K562 (cell line): ENCODE data around the gene NRXN2. TPM values are rescaled to one million over a fixed set of nuclear protein-coding genes. Genes with fewer than 3 reads are reported as not detected.

Experiments used
- ATAC-seq: fragments of 200-7000 bp; cut with Tn5 transposase; 3 replicates; pipeline ENCODE4 v1.9.1; 2020; ENCODE audit warnings: moderate library complexity
- BruUV-seq: library from RNA; stranded (reverse); fragments of 400-500 nt; replicated peaks from 2 replicates; lab custom pipeline; 2021; lab: Mats Ljungman, UMichigan
- CTCF ChIA-PET: fragments of 300-600 bp; formaldehyde crosslinking; extraction: SDS; loops from one replicate; lab custom pipeline; 2021; ENCODE audit warnings: low intra/inter-chr PET ratio; lab: Yijun Ruan, JAX
- POLR2A ChIA-PET: fragments of 300-600, 350-650 bp; sonication (Branson Sonifier 250); formaldehyde crosslinking; extraction: SDS; loops from one replicate; lab custom pipeline; 2021; ENCODE audit warnings: antibody characterized with exemption, inconsistent platforms; lab: Yijun Ruan, JAX
- DNase-seq, 4 experiments: peaks; one replicate each; pipeline versions ENCODE4 v3.0.0 to v3.0.0-alpha.2; 2011 to 2018; ENCODE audit warnings: low spot score in 3 of 4, mixed read lengths in 3 of 4; ENCODE audit errors: extremely low read depth in 1 of 4
- FAIRE-seq: peaks from 2 replicates; lab custom pipeline; 2011; peaks lifted over from hg19 to GRCh38; lab: Jason Lieb, UNC
- H2AFZ ChIP-seq: 2 replicates; pipeline ENCODE4 v1.6.0; 2011; ENCODE audit warnings: low read depth, low read length, control low read depth, inconsistent platforms
- H3K27ac ChIP-seq: fragments of 200-600 bp; 3 replicates; pipeline ENCODE4 v1.8.0; 2011; ENCODE audit warnings: low read depth, mild to moderate bottlenecking, control low read depth, inconsistent platforms, low read length, moderate library complexity, mixed read lengths; ENCODE audit errors: extremely low read depth
- H3K27me3 ChIP-seq, 2 experiments: fragments of 300-600 bp in 1 of 2; 2 replicates in 1 of 2; 3 replicates in 1 of 2; pipeline versions ENCODE4 v1.6.0 to v1.8.0; 2011; ENCODE audit warnings: inconsistent platforms in 2 of 2, low read length in 2 of 2, mild to moderate bottlenecking in 1 of 2, mixed read lengths in 1 of 2, moderate library complexity in 1 of 2; ENCODE audit not compliant: control insufficient read depth in 2 of 2, insufficient read depth in 2 of 2
- H3K36me3 ChIP-seq: fragments of 300-600 bp; 3 replicates; pipeline ENCODE4 v1.8.0; 2011; ENCODE audit warnings: mild to moderate bottlenecking, low read length, inconsistent platforms; ENCODE audit not compliant: control insufficient read depth, insufficient read depth
- H3K4me1 ChIP-seq, 2 experiments: fragments of 200-600 bp in 1 of 2; replicated peaks in 1 of 2; 2 replicates in 1 of 2; 3 replicates in 1 of 2; pipeline versions ENCODE4 v1.5.1 to v1.8.0; 2011; ENCODE audit warnings: inconsistent platforms in 2 of 2, low read length in 2 of 2, mild to moderate bottlenecking in 1 of 2, mixed read lengths in 1 of 2, moderate library complexity in 1 of 2; ENCODE audit not compliant: control insufficient read depth in 2 of 2, insufficient read depth in 2 of 2
- H3K4me2 ChIP-seq: 2 replicates; pipeline ENCODE4 v1.6.1; 2011; ENCODE audit warnings: low read length, control low read depth, inconsistent platforms, mixed read lengths; ENCODE audit not compliant: insufficient read depth
- H3K4me3 ChIP-seq: fragments of 200-600 bp; sonication (generic), shearing (Covaris generic); 2 replicates; pipeline ENCODE4 v1.5.1; 2016; ENCODE audit warnings: control low read depth, inconsistent platforms
- H3K79me2 ChIP-seq: fragments of 200-600 bp; 3 replicates; pipeline ENCODE4 v1.8.0; 2011; ENCODE audit warnings: low read length, inconsistent platforms; ENCODE audit not compliant: control insufficient read depth, insufficient read depth
- H3K9ac ChIP-seq, 2 experiments: 2 replicates each; pipeline versions ENCODE4 v1.6.0 to v1.6.1; 2011; ENCODE audit warnings: low read depth in 2 of 2, low read length in 2 of 2, control low read depth in 1 of 2, inconsistent platforms in 1 of 2, mild to moderate bottlenecking in 1 of 2, mixed read lengths in 1 of 2; ENCODE audit not compliant: insufficient read depth in 1 of 2
- H3K9me1 ChIP-seq: one replicate; pipeline ENCODE4 v1.6.0; 2011; ENCODE audit warnings: inconsistent platforms, mild to moderate bottlenecking, low read length, moderate library complexity; ENCODE audit not compliant: control insufficient read depth, insufficient read depth
- H3K9me3 ChIP-seq: replicated peaks from 2 replicates; pipeline ENCODE4 v1.5.1; 2011; ENCODE audit warnings: low read depth, low read length, inconsistent platforms; ENCODE audit not compliant: control insufficient read depth, insufficient read depth
- H4K20me1 ChIP-seq: replicated peaks from 2 replicates; pipeline ENCODE4 v1.6.1; 2011; ENCODE audit warnings: low read length, inconsistent platforms, mixed read lengths; ENCODE audit not compliant: control insufficient read depth, insufficient read depth
- ESRRB ChIP-seq: fragments of 250-450 bp; sonication (Bioruptor Pico); IDR thresholded peaks from 2 replicates; pipeline ENCODE4 v1.5.0; 2020; ENCODE audit warnings: mild to moderate bottlenecking, moderate library complexity, borderline replicate concordance
- FOXP1 ChIP-seq: sonication (generic); formaldehyde crosslinking; IDR thresholded peaks from 2 replicates; pipeline ENCODE4 v1.8.0; 2022; ENCODE audit warnings: mild to moderate bottlenecking, missing genetic modification reagents
- HMGN3 ChIP-seq: IDR thresholded peaks from 2 replicates; pipeline ENCODE4 v1.6.1; 2011; ENCODE audit warnings: borderline replicate concordance, low read depth, mild to moderate bottlenecking, mixed read lengths, low read length; ENCODE audit not compliant: insufficient read length; ENCODE audit errors: extremely low read depth
- POLR2G ChIP-seq: fragments of 200-400 bp; formaldehyde crosslinking; IDR thresholded peaks from 2 replicates; pipeline ENCODE4 v1.6.1; 2017; ENCODE audit warnings: low read depth, mild to moderate bottlenecking, antibody characterized with exemption, low read length, moderate library complexity
- SMAD1 ChIP-seq: fragments of 150-350 bp; IDR thresholded peaks from 2 replicates; pipeline ENCODE4 v1.6.1; 2014; ENCODE audit warnings: low read length, low read depth; ENCODE audit not compliant: partially characterized antibody
- WGBS: fragments of 100-300 bp; shearing (Covaris generic); methylation state at CpG from one replicate; pipeline ENCODE4 v1.1.6; 2016; ENCODE audit warnings: low coverage, mixed read lengths; ENCODE audit not compliant: insufficient coverage; ENCODE audit errors: missing lambda C conversion rate; 5-methylcytosine and 5-hydroxymethylcytosine counted together
- in situ Hi-C: fragments of 300-500 bp; cut with MboI; formaldehyde crosslinking; loops from 4 replicates; pipeline ENCODE4 v1.15.0; 2018; ENCODE audit warnings: inconsistent platforms, mixed read lengths
- intact Hi-C: fragments of 100-400 bp; cut with micrococcal nuclease; formaldehyde crosslinking; loops from 2 replicates; pipeline ENCODE4 v1.14.2; 2022
- polyA plus RNA-seq, 8 experiments: library from polyadenylated mRNA; depleted of rRNA in 4 of 8; stranded (reverse) in 5 of 8; unstranded in 3 of 8; fragments of >200 nt; fragmentation: Nextera tagmentation in 2 of 8; fragmentation: Illumina TruSeq in 1 of 8; extraction: Ambion mirVana in 2 of 8; extraction: Trizol in 1 of 8; gene quantifications; 2 replicates each; pipeline versions ENCODE4 v1.2.1 to v1.2.3, GENCODE V29; 2011 to 2014; ENCODE audit warnings: inconsistent platforms in 1 of 8, missing spikeins in 1 of 8
- total RNA-seq, 7 experiments: library from RNA; depleted of rRNA in 6 of 7; stranded (reverse); fragments of >200 nt in 6 of 7; fragmentation: Illumina TruSeq in 2 of 7; extraction: Trizol in 2 of 7; gene quantifications; 2 replicates each; pipeline versions ENCODE4 v1.2.1 to v1.2.3, GENCODE V29; 2011 to 2021; ENCODE audit warnings: low replicate concordance in 1 of 7
- TF ChIP-seq, protein P1 (sequence below): sonication (generic); formaldehyde crosslinking; IDR thresholded peaks from 2 replicates; pipeline ENCODE4 v1.8.0; 2022; ENCODE audit warnings: mild to moderate bottlenecking, missing genetic modification reagents, borderline replicate concordance
- TF ChIP-seq, protein P2 (sequence below): sonication (generic); formaldehyde crosslinking; IDR thresholded peaks from 2 replicates; pipeline ENCODE4 v1.8.1; 2023; ENCODE audit warnings: mild to moderate bottlenecking, missing genetic modification reagents
- TF ChIP-seq, protein P3 (sequence below): sonication (generic); formaldehyde crosslinking; IDR thresholded peaks from 2 replicates; pipeline ENCODE4 v1.8.0; 2022; ENCODE audit warnings: missing genetic modification reagents, mild to moderate bottlenecking, moderate library complexity, borderline replicate concordance

Gene NRXN2
- total and polyA plus RNA-seq, 9 of the 15 experiments (the other 6 are each of a cell fraction or from before 2014, with no cell fraction given): 0.07 to 0.47 (median 0.15) TPM; not detected in 4

DNA sequence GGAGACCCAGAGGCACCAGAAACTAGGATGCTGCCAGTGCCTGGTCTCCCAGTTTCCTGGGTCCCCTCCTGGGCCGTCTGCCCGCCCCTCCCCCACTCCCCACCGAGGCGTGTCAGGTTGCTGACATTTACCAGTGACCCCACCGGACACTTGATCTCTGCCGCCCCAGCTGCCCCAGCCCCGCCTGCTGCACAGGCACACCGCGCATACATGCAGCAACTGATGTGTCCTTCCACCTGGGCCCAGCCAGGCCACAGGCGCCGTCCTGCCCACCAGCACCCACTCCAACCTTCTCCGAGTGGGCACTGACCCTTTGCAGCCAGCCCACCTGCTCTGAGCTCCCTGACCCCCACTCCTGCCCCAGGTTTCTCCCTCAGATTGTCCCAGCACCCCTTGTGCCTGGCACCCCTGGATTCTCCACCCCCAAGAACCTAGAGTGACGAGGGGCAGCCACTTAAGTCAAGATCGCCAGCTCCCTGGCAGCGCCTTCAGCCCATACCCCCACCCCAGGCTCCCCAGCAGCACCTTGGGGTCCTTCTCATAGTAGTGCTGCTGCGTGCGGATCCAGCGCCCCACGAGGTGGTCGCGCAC lies 36.2 kb upstream of the NRXN2 start:
- no TSS peak for BruUV-seq
- H3K9me3 ChIP-seq: no peaks in the 10 kb centered on the region
- CTCF ChIA-PET: no interaction called here
- no peaks in the 10 kb centered on the region for H3K79me2 ChIP-seq
- FAIRE-seq: no peak
- DNase-seq: peak in 3 of 4 experiments; percentile 37 to 44 (median 42)
- in situ Hi-C loops: no loop called here
- peak; percentile 11 for TF ChIP-seq HMGN3
- peak; percentile 21 for TF ChIP-seq SMAD1
- TF ChIP-seq FOXP1 (CRISPR knock-in tag): no peak
- TF ChIP-seq POLR2G: peak; percentile 67; the same call in 1 of the 2 replicates
- TF ChIP-seq, protein P1, sequence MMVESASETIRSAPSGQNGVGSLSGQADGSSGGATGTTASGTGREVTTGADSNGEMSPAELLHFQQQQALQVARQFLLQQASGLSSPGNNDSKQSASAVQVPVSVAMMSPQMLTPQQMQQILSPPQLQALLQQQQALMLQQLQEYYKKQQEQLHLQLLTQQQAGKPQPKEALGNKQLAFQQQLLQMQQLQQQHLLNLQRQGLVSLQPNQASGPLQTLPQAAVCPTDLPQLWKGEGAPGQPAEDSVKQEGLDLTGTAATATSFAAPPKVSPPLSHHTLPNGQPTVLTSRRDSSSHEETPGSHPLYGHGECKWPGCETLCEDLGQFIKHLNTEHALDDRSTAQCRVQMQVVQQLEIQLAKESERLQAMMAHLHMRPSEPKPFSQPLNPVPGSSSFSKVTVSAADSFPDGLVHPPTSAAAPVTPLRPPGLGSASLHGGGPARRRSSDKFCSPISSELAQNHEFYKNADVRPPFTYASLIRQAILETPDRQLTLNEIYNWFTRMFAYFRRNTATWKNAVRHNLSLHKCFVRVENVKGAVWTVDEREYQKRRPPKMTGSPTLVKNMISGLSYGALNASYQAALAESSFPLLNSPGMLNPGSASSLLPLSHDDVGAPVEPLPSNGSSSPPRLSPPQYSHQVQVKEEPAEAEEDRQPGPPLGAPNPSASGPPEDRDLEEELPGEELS (CRISPR knock-in tag): no peak
- TF ChIP-seq, protein P2, sequence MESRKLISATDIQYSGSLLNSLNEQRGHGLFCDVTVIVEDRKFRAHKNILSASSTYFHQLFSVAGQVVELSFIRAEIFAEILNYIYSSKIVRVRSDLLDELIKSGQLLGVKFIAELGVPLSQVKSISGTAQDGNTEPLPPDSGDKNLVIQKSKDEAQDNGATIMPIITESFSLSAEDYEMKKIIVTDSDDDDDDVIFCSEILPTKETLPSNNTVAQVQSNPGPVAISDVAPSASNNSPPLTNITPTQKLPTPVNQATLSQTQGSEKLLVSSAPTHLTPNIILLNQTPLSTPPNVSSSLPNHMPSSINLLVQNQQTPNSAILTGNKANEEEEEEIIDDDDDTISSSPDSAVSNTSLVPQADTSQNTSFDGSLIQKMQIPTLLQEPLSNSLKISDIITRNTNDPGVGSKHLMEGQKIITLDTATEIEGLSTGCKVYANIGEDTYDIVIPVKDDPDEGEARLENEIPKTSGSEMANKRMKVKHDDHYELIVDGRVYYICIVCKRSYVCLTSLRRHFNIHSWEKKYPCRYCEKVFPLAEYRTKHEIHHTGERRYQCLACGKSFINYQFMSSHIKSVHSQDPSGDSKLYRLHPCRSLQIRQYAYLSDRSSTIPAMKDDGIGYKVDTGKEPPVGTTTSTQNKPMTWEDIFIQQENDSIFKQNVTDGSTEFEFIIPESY: peak; percentile 72
- TF ChIP-seq, protein P3, sequence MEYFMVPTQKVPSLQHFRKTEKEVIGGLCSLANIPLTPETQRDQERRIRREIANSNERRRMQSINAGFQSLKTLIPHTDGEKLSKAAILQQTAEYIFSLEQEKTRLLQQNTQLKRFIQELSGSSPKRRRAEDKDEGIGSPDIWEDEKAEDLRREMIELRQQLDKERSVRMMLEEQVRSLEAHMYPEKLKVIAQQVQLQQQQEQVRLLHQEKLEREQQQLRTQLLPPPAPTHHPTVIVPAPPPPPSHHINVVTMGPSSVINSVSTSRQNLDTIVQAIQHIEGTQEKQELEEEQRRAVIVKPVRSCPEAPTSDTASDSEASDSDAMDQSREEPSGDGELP (CRISPR knock-in tag): 0 out of 2 replicates have a peak, but pooled peaks have one; percentile 9
- no peak for TF ChIP-seq ESRRB
- TF ChIP-seq, all 486 proteins: peak for 5
- Histone ChIP-seq H3K9ac (peak overlapping the region in 1 of 2 experiments; percentile 81; a peak in 2 of 4 replicates), H2AFZ (no peak overlapping the region), H3K4me2 (no peak overlapping the region), H3K36me3 (peaks cover 25% of the 10 kb centered on the region; the same call in 2 of the 3 replicates), H3K4me3 (no peak overlapping the region), H3K27ac (no peak overlapping the region), H3K4me1 (peaks cover 24 to 73% of the 10 kb centered on the region in 2 experiments), H3K27me3 (no peaks in the 10 kb centered on the region), H3K9me1 (peaks cover 6% of the 10 kb centered on the region), H4K20me1 (peaks cover 16% of the 10 kb centered on the region)
- POLR2A ChIA-PET: interaction anchor here (0.7 to 7.9 kb wide), 6 partner anchors 9 to 741 kb away, joined by 3 to 168 read pairs (median 5); partner anchors contain the start of gene SF1
- no peak for ATAC-seq
- 59% methylated on average over 19 of the region's 21 CpGs for WGBS
- intact Hi-C loops: no loop called here
